ENCODE results near the gene SKIC3.

Gene SKIC3

GRCh38 chr5:95533106-95533505 lies 21.7 kb downstream of the SKIC3 start:
- no peaks in the 10 kb centered on the region for H3K9me3 ChIP-seq (ENCODE audit: control insufficient read depth, low read length)
- no peak overlapping the region for H2AK5ac ChIP-seq (ENCODE audit: low read length, severe bottlenecking)
- H4K8ac ChIP-seq (ENCODE audit: low read length): no peak overlapping the region
- H2AFZ ChIP-seq (ENCODE audit: low read depth, low read length): no peak overlapping the region
- H2BK12ac ChIP-seq (ENCODE audit: low read length in 2 of 2): no peak overlapping the region
- no peak overlapping the region for H3K18ac ChIP-seq (ENCODE audit: low read depth in 1 of 2, low read length in 2 of 2)
- H3K79me1 ChIP-seq (replicated peaks; ENCODE audit: low read length, poor library complexity, severe bottlenecking): peaks cover 16% of the 10 kb centered on the region
- peaks cover 0 to 49% of the 10 kb centered on the region in 2 experiments for H3K36me3 ChIP-seq (ENCODE audit: control insufficient read depth in 1 of 2, insufficient read depth in 2 of 2, low read depth in 1 of 2, low read length in 2 of 2)
- no peak overlapping the region for H2BK15ac ChIP-seq (ENCODE audit: low read depth, poor library complexity, severe bottlenecking)
- no peak overlapping the region for H4K91ac ChIP-seq (ENCODE audit: low read length)
- no peak overlapping the region for H3K14ac ChIP-seq (ENCODE audit: low read length in 2 of 2)
- DNase-seq: no peak
- H3K27ac ChIP-seq (ENCODE audit: low read length, poor library complexity, severe bottlenecking): no peak overlapping the region
- H3K4me2 ChIP-seq (ENCODE audit: low read length, poor library complexity, severe bottlenecking): no peak overlapping the region
- 91% methylated on average over 2 of the region's 2 CpGs for WGBS
- no peak overlapping the region for H3K4ac ChIP-seq (ENCODE audit: low read depth in 1 of 2, low read length in 2 of 2)
- peak overlapping the region; percentile 61 for H3K9ac ChIP-seq (ENCODE audit: low read length)
- H3K4me1 ChIP-seq (ENCODE audit: control insufficient read depth, insufficient read depth, low read depth, low read length): no peaks in the 10 kb centered on the region
- H2BK120ac ChIP-seq (ENCODE audit: low read depth, low read length): no peak overlapping the region
- no peak overlapping the region for H3K4me3 ChIP-seq (ENCODE audit: insufficient read depth in 1 of 2, low read depth in 1 of 2, low read length in 2 of 2)
- H3K23ac ChIP-seq (ENCODE audit: low read length in 2 of 2): no peak overlapping the region
- no peak overlapping the region for H2BK5ac ChIP-seq (ENCODE audit: low read depth, low read length, poor library complexity, severe bottlenecking)
- no peaks in the 10 kb centered on the region for H3K27me3 ChIP-seq (ENCODE audit: control insufficient read depth in 1 of 2, insufficient read depth in 1 of 2, low read length in 2 of 2)

DNA sequence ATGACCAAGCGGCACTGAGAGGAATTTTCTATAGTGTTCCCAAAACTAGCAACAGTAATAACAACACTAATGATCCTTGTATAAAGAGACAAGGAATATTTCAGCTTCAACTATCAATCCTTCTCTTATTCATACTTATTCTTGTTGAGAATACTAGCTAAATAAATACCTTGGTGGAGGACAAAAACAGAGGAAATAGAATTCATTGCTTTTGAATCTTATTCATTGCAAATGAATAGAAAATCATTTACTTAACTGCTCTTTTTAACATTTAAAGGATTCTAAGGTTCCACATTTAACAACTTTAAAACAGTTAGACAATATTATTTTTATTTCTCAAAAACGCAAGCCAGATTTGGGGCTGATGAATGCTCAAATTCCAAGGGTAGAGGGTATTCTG lies 22.4 kb downstream of the SKIC3 start:
- Histone ChIP-seq H3K27ac (ENCODE audit: low read length, poor library complexity, severe bottlenecking) (no peak overlapping the region), H3K4me2 (ENCODE audit: low read length, poor library complexity, severe bottlenecking) (no peak overlapping the region), H4K91ac (ENCODE audit: low read length) (no peak overlapping the region), H3K36me3 (ENCODE audit: control insufficient read depth in 1 of 2, insufficient read depth in 2 of 2, low read depth in 1 of 2, low read length in 2 of 2) (peaks cover 0 to 53% of the 10 kb centered on the region in 2 experiments), H2BK5ac (ENCODE audit: low read depth, low read length, poor library complexity, severe bottlenecking) (no peak overlapping the region), H2BK120ac (ENCODE audit: low read depth, low read length) (no peak overlapping the region), H3K27me3 (ENCODE audit: control insufficient read depth in 1 of 2, insufficient read depth in 1 of 2, low read length in 2 of 2) (no peaks in the 10 kb centered on the region), H3K4me1 (ENCODE audit: control insufficient read depth, insufficient read depth, low read depth, low read length) (no peaks in the 10 kb centered on the region), H2BK12ac (ENCODE audit: low read length in 2 of 2) (no peak overlapping the region), H2BK15ac (ENCODE audit: low read depth, poor library complexity, severe bottlenecking) (no peak overlapping the region), H3K18ac (ENCODE audit: low read depth in 1 of 2, low read length in 2 of 2) (no peak overlapping the region), H3K79me1 (replicated peaks; ENCODE audit: low read length, poor library complexity, severe bottlenecking) (peaks cover 16% of the 10 kb centered on the region), H2AFZ (ENCODE audit: low read depth, low read length) (no peak overlapping the region), H2AK5ac (ENCODE audit: low read length, severe bottlenecking) (no peak overlapping the region), H4K8ac (ENCODE audit: low read length) (no peak overlapping the region), H3K9ac (ENCODE audit: low read length) (peak overlapping the region; percentile 61), H3K4ac (ENCODE audit: low read depth in 1 of 2, low read length in 2 of 2) (no peak overlapping the region), H3K23ac (ENCODE audit: low read length in 2 of 2) (no peak overlapping the region), H3K14ac (ENCODE audit: low read length in 2 of 2) (no peak overlapping the region), H3K9me3 (ENCODE audit: control insufficient read depth, low read length) (no peaks in the 10 kb centered on the region), H3K4me3 (ENCODE audit: insufficient read depth in 1 of 2, low read depth in 1 of 2, low read length in 2 of 2) (no peak overlapping the region)
- DNase-seq: no peak
- WGBS: 90% methylated on average over 2 of the region's 2 CpGs

DNA sequence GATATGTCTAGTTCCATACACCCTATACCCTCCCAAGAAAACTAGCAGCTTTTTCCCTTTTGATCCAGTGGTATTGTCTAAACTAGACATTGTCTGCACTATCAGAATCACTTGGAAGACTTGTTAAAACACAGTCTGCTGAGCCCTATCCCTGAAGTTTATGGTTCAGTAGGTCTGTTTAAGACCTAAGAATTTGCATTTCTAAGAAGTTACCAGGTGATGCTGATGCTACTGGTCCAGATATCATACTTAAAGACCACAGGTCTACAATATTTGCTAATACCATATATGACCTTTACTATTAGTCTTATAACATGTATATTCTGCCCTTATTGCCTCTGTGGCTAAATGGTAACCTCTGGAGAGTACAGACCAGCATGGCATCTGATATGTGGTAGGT lies 23.3 kb downstream of the SKIC3 start:
- Histone ChIP-seq H2BK12ac (ENCODE audit: low read length in 2 of 2) (no peak overlapping the region), H3K23ac (ENCODE audit: low read length in 2 of 2) (no peak overlapping the region), H3K36me3 (ENCODE audit: control insufficient read depth in 1 of 2, insufficient read depth in 2 of 2, low read depth in 1 of 2, low read length in 2 of 2) (peaks cover 0 to 53% of the 10 kb centered on the region in 2 experiments), H3K14ac (ENCODE audit: low read length in 2 of 2) (no peak overlapping the region), H3K18ac (ENCODE audit: low read depth in 1 of 2, low read length in 2 of 2) (no peak overlapping the region), H2BK15ac (ENCODE audit: low read depth, poor library complexity, severe bottlenecking) (no peak overlapping the region), H3K9me3 (ENCODE audit: control insufficient read depth, low read length) (no peaks in the 10 kb centered on the region), H3K79me1 (replicated peaks; ENCODE audit: low read length, poor library complexity, severe bottlenecking) (peaks cover 14% of the 10 kb centered on the region), H4K8ac (ENCODE audit: low read length) (no peak overlapping the region), H2AFZ (ENCODE audit: low read depth, low read length) (no peak overlapping the region), H3K9ac (ENCODE audit: low read length) (peak overlapping the region; percentile 78), H3K4me3 (ENCODE audit: insufficient read depth in 1 of 2, low read depth in 1 of 2, low read length in 2 of 2) (no peak overlapping the region), H2AK5ac (ENCODE audit: low read length, severe bottlenecking) (no peak overlapping the region), H3K4me1 (ENCODE audit: control insufficient read depth, insufficient read depth, low read depth, low read length) (no peaks in the 10 kb centered on the region), H3K4ac (ENCODE audit: low read depth in 1 of 2, low read length in 2 of 2) (no peak overlapping the region), H3K27me3 (ENCODE audit: control insufficient read depth in 1 of 2, insufficient read depth in 1 of 2, low read length in 2 of 2) (no peaks in the 10 kb centered on the region), H3K27ac (ENCODE audit: low read length, poor library complexity, severe bottlenecking) (no peak overlapping the region), H3K4me2 (ENCODE audit: low read length, poor library complexity, severe bottlenecking) (no peak overlapping the region), H4K91ac (ENCODE audit: low read length) (no peak overlapping the region), H2BK120ac (ENCODE audit: low read depth, low read length) (no peak overlapping the region), H2BK5ac (ENCODE audit: low read depth, low read length, poor library complexity, severe bottlenecking) (no peak overlapping the region)
- DNase-seq: no peak

GRCh38 chr5:95530416-95530815 lies 24.4 kb downstream of the SKIC3 start:
- Histone ChIP-seq H2BK5ac (ENCODE audit: low read depth, low read length, poor library complexity, severe bottlenecking) (no peak overlapping the region), H3K4me1 (ENCODE audit: control insufficient read depth, insufficient read depth, low read depth, low read length) (no peaks in the 10 kb centered on the region), H3K4me2 (ENCODE audit: low read length, poor library complexity, severe bottlenecking) (no peak overlapping the region), H3K14ac (ENCODE audit: low read length in 2 of 2) (no peak overlapping the region), H4K8ac (ENCODE audit: low read length) (no peak overlapping the region), H3K27me3 (ENCODE audit: control insufficient read depth in 1 of 2, insufficient read depth in 1 of 2, low read length in 2 of 2) (no peaks in the 10 kb centered on the region), H3K4ac (ENCODE audit: low read depth in 1 of 2, low read length in 2 of 2) (no peak overlapping the region), H2AFZ (ENCODE audit: low read depth, low read length) (no peak overlapping the region), H2BK15ac (ENCODE audit: low read depth, poor library complexity, severe bottlenecking) (no peak overlapping the region), H3K23ac (ENCODE audit: low read length in 2 of 2) (no peak overlapping the region), H3K79me1 (replicated peaks; ENCODE audit: low read length, poor library complexity, severe bottlenecking) (peaks cover 14% of the 10 kb centered on the region), H2BK12ac (ENCODE audit: low read length in 2 of 2) (no peak overlapping the region), H3K36me3 (ENCODE audit: control insufficient read depth in 1 of 2, insufficient read depth in 2 of 2, low read depth in 1 of 2, low read length in 2 of 2) (peaks cover 0 to 53% of the 10 kb centered on the region in 2 experiments), H4K91ac (ENCODE audit: low read length) (no peak overlapping the region), H3K27ac (ENCODE audit: low read length, poor library complexity, severe bottlenecking) (no peak overlapping the region), H3K18ac (ENCODE audit: low read depth in 1 of 2, low read length in 2 of 2) (no peak overlapping the region), H3K4me3 (ENCODE audit: insufficient read depth in 1 of 2, low read depth in 1 of 2, low read length in 2 of 2) (no peak overlapping the region), H2BK120ac (ENCODE audit: low read depth, low read length) (no peak overlapping the region), H2AK5ac (ENCODE audit: low read length, severe bottlenecking) (no peak overlapping the region), H3K9ac (ENCODE audit: low read length) (peak overlapping the region; percentile 78), H3K9me3 (ENCODE audit: control insufficient read depth, low read length) (no peaks in the 10 kb centered on the region)
- DNase-seq: peak; percentile 84
- 76% methylated on average over 2 of the region's 2 CpGs for WGBS
